ENCODE results near the gene PTX3.

The PTX3 gene

GRCh38 chr3:157479464-157480243 lies 43.0 kb downstream of the PTX3 start:
- DNase-seq = no peak

GRCh38 chr3:157487339-157487738 lies 50.7 kb downstream of the PTX3 start:
- peak; percentile 59 for DNase-seq

GRCh38 chr3:157488144-157488543 lies 51.5 kb downstream of the PTX3 start:
- DNase-seq = no peak

DNA sequence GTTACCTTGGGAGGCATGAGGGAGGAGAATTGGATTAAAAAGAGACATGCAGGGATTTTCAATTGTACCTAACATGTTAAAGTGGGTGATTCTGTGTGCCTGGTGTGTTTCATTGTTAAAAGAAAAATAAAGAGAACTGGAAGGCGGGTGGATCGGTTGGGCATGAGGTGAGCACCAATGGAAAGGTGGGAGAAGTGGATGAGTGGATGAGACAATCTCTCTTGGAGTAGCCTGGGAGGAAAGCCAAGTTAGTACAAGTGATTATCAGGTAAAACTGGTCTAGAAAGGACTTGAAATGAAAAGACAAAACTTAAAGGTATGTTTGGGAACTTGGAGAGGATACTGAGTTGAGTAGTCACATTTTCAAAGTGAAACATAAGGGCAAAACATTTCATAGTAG lies 54.5 kb downstream of the PTX3 start:
- no peak for DNase-seq

Measured in hematopoietic multipotent progenitor cell treated with erythropoietin and hydrocortisone succinate and interleukin-3 and kit ligand, for 4 days (in vitro differentiated cells).